Stomach (tissue), 4 donors: Measurements from ENCODE around the gene ALPG.

Experiments used
- EP300 ChIP-seq: sonication (generic); formaldehyde crosslinking; IDR thresholded peaks from one replicate; pipeline ENCODE4 v1.6.1; 2017; ENCODE audit warnings: antibody characterized with exemption
- POLR2A ChIP-seq, 4 donors: fragments of 450-650 bp; IDR thresholded peaks; one replicate each; pipeline ENCODE4 v1.6.1; 2016; ENCODE audit warnings: antibody characterized with exemption in 4 of 4, control low read depth in 2 of 4, mild to moderate bottlenecking in 1 of 4, moderate library complexity in 1 of 4
- TF ChIP-seq, protein P1 (sequence below), 7 experiments: fragments of 450-650 bp in 4 of 7; fragments of 200-600 bp in 3 of 7; sonication (generic) in 3 of 7; IDR thresholded peaks; one replicate each; pipeline ENCODE4 v1.5.1; 2016 to 2019; ENCODE audit warnings: antibody characterized with exemption in 7 of 7, control low read depth in 2 of 7, mild to moderate bottlenecking in 1 of 7

GRCh38 chr2:232435375-232435648 lies 28.7 kb downstream of the ALPG start:
- no peak for TF ChIP-seq POLR2A (IDR thresholded peaks at IDR 0.05)
- TF ChIP-seq, protein P1, sequence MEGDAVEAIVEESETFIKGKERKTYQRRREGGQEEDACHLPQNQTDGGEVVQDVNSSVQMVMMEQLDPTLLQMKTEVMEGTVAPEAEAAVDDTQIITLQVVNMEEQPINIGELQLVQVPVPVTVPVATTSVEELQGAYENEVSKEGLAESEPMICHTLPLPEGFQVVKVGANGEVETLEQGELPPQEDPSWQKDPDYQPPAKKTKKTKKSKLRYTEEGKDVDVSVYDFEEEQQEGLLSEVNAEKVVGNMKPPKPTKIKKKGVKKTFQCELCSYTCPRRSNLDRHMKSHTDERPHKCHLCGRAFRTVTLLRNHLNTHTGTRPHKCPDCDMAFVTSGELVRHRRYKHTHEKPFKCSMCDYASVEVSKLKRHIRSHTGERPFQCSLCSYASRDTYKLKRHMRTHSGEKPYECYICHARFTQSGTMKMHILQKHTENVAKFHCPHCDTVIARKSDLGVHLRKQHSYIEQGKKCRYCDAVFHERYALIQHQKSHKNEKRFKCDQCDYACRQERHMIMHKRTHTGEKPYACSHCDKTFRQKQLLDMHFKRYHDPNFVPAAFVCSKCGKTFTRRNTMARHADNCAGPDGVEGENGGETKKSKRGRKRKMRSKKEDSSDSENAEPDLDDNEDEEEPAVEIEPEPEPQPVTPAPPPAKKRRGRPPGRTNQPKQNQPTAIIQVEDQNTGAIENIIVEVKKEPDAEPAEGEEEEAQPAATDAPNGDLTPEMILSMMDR (IDR thresholded peaks at IDR 0.05): no peak
- TF ChIP-seq EP300: no peak
